ENCODE measurements around the gene RAP1GAP2.
"Not testable (repeated sequence)": the region's sequence is repeated elsewhere in the genome, so short reads cannot be mapped to it uniquely, and the experiment has no call there.

Gene RAP1GAP2

DNA sequence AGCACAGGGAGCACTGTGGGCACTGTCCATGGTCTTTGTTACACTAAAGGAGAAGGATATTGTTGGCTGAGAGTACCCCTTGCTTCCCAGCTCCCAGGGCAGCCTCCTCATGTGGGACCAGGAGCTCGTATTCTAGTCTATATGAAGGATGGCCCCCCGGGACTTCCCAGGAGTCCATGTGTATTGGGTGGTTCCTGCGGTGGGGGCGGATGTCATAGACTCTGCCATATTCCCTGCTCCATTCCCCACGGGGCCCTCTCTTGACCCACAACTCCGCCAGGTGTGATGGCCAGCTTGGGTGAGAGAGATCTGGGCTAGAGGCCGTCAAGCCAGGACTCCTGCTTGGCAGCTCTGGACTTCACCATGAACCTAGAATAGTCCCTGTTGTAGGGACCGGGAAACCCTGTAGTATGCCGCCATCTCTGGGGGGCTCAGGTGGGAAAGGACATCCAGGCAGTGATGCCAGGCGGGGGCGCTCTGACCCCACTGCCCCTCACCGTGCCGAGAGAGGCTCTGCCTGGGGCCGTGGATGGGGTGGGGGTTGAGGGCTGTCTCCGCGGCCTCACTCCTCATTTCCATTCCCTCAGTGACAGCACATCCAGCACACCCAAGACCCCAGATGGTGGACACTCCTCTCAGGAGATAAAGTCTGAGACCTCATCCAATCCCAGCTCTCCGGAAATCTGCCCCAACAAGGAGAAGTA is 229.3 kb downstream of the RAP1GAP2 start:
- no peak for DNase-seq (ENCODE audit: low read depth)
- TF ChIP-seq, protein P1, sequence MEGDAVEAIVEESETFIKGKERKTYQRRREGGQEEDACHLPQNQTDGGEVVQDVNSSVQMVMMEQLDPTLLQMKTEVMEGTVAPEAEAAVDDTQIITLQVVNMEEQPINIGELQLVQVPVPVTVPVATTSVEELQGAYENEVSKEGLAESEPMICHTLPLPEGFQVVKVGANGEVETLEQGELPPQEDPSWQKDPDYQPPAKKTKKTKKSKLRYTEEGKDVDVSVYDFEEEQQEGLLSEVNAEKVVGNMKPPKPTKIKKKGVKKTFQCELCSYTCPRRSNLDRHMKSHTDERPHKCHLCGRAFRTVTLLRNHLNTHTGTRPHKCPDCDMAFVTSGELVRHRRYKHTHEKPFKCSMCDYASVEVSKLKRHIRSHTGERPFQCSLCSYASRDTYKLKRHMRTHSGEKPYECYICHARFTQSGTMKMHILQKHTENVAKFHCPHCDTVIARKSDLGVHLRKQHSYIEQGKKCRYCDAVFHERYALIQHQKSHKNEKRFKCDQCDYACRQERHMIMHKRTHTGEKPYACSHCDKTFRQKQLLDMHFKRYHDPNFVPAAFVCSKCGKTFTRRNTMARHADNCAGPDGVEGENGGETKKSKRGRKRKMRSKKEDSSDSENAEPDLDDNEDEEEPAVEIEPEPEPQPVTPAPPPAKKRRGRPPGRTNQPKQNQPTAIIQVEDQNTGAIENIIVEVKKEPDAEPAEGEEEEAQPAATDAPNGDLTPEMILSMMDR (conservative IDR thresholded peaks at IDR 0.05; ENCODE audit: low read length), result no peak
- no peak overlapping the region for H3K4me3 ChIP-seq (ENCODE audit: low read length)

DNA sequence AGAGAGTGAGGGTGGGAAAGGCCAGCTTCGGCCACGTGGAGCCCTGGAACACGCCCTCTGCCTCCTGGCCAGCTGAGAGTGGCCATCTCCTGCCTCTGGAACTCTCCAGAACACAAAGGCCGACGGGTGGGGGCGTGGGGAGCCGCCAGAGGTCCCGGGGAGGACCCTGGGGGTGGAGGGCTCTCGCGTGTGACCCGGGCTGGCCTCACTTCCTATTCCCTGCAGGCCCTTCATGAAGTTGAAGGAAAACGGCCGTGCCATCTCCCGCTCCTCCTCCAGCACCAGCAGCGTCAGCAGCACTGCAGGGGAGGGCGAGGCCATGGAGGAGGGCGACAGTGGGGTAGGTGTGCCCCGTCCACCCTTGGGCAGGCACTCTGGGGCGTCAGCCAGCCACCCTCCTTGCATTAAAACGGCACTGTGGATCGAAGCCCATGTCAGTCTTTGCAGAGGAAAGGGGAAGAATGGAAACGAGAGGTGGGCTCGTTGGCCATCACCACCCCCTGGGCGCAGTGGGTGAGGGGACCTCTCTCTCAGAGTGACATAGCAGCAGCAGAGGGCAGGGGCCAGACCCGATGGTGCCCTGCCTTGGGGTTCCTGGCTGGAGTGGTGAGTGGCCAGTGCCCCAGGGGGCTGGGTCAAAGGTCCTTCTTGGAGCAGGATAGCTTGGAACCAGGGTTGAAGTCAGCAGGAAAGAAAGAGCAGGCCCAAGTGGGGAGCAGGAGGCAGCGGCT is 230.1 kb downstream of the RAP1GAP2 start:
- DNase-seq (ENCODE audit: low read depth), result no peak
- TF ChIP-seq, protein P1 (conservative IDR thresholded peaks at IDR 0.05; ENCODE audit: low read length), result no peak
- no peak overlapping the region for H3K4me3 ChIP-seq (ENCODE audit: low read length)

DNA sequence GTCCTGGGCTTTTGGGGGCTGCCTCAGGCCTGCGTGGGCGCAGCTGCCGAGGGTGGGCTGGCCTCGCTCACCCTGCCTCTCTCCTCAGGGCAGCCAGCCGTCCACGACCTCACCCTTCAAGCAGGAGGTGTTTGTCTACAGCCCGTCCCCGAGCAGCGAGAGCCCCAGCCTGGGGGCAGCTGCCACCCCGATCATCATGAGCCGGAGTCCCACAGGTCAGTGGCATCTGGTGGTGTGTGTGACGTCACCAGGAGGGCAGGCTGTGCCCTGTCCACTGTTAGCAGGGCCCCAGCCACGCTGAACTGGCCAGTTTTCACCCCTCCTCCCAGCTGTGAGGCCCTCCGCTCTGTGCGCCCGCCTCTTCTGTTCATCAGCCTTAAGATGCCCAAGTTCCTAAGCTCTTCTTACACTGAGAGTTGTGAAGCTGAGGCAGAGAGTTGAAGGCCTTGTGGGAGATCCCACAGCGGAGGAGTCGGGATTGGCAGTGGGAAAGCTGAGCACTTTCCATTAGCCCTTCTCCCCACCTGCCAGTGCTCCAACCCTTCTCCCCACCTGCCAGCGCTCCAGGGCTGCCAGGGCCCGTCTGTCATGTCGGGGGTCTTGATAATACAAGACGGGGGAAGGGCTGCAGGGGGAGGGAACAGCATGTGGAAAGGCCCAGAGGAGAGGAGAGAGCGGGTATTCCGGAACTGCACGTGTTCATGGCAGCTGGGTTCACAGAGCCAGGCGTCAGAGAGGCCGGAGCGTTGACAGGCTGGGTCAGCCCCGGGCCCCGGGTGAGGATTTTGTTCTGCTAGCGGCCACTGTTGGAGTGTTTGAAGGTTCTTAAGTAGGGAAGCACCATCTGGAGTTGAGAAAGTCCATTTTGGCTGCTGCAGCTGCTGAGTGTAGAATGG is 230.9 kb downstream of the RAP1GAP2 start:
- H3K4me3 ChIP-seq (ENCODE audit: low read length), result no peak overlapping the region
- no peak for DNase-seq (ENCODE audit: low read depth)
- TF ChIP-seq, protein P1 (conservative IDR thresholded peaks at IDR 0.05; ENCODE audit: low read length), result no peak

DNA sequence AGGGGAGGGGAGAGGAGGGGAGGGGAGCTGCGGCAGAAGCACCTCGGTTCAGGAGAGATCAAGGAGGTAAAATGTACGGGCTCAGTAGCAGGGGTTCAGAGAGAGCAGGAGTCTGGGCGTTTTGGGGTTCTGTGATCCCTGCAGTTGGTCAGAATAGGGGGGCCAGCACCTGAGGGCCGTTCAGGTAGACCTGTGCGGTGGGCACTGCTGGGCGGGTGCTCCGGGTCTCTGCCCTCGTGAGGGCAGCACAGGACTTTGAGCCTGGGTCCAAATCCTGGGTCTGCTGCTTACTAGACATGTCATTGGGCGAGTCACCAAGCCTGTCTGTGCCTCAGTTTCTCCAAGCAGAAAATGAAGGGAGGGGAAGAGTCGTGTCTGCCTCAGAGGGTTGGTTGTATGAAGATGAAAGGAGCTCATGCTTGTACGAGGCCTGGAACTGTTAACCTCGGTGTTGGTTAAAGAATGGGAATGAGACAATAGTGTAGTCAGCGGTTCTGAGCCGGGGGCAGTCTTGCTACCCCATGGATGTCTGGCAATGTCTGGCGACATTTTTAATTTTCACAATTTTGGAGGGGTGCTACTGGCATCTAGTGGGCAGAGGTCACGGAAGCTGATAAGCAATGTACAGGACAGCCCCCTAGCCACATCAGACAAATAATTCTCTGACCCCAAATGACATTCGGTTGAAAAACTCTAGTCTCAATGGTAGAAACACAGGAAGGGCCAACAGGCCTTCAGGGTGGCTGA is 231.7 kb downstream of the RAP1GAP2 start:
- no peak overlapping the region for H3K4me3 ChIP-seq (ENCODE audit: low read length)
- TF ChIP-seq, protein P1 (conservative IDR thresholded peaks at IDR 0.05; ENCODE audit: low read length), result no peak
- DNase-seq (ENCODE audit: low read depth), result no peak

DNA sequence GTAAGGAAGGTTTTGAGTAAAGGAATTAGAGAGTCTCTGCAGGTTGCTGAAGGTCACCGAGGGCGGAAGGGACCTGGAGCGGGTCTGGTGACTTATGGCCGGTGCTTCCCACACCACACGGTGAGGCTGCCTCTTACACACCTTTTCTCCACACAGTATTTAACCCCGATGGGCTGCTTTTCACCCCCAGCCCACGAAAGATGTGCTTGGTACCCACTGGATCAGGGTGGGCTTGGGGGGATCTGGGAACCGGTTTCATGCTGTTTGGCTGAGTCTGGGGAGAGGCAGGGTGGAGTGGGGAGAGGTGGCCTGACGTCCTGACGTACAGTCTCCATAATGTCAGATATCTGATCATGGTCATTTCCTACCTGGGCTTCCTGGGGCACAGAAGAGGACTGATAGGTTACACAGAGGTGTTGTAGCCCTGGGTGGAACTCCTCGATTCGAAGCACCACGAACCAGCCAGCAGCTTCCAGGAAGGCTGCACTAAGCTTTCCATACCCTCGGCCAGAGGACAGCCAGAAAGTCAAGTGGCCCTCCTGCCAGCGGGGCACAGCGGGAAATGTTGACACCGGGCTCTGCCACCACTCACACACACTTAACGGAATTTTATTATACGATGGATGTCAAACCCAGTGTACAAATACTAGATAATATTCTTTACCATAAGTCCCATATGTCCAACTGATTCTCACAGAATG is 233.1 kb downstream of the RAP1GAP2 start:
- no peak overlapping the region for H3K4me3 ChIP-seq (ENCODE audit: low read length)
- TF ChIP-seq, protein P1 (conservative IDR thresholded peaks at IDR 0.05; ENCODE audit: low read length), result no peak
- no peak for DNase-seq (ENCODE audit: low read depth)

DNA sequence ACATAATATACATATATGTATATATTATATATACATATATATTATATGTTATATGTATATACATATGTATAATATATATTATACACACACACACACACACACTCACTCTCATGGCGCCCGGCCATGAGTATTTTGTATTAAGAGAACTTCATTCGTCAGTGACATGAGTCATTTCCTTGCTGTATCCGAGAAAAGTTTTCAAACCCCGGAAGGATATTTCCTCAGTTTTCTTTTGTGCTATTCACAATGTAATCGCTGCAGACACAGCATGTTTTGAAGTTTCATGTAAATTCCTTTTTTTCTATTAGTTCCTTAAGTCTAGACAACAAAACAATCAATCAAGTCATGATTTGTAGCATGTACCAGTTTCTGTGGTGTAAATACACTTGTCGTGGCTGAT is 233.9 kb downstream of the RAP1GAP2 start:
- H3K4me3 ChIP-seq (ENCODE audit: low read length), result no peak overlapping the region
- TF ChIP-seq, protein P1 (conservative IDR thresholded peaks at IDR 0.05; ENCODE audit: low read length), result no peak
- peak; percentile 53 for DNase-seq (ENCODE audit: low read depth)

DNA sequence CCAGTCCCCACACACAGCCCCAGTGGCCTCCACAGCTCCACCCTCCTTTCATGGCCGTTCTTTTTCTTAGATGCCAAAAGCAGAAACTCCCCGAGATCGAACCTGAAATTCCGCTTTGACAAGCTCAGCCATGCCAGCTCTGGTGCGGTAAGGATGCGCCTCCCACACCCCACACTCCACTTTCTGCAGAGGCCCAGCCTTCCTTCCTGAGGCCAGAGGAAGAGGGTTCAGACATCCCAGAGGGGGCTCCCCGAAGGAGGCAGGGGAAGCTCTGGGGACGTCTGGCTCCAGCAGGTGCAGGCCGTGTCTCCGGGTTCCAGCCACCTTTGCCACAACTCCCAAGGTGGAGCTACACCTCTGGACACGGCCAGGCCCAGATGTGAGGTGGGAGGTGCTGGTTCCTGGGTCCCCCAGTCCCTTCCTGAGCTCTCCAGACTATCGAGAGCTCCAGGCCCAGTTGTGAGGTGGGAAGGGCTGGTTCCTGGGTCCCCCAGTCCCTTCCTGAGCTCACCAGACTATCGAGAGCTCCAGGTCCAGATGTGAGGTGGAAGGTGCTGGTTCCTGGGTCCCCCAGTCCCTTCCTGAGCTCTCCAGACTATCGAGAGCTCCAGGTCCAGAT is 234.7 kb downstream of the RAP1GAP2 start:
- H3K4me3 ChIP-seq (ENCODE audit: low read length); DNase-seq (ENCODE audit: low read depth): not testable (repeated sequence)

Measured in AG10803 (cell line).